SHP77 (cell line): ENCODE measurements around the gene FEN1.

Source experiments
- DNase-seq, 2 experiments: peaks; one replicate each; lab custom pipeline; 2025; lab: John Stamatoyannopoulos, UW

The FEN1 gene

GRCh38 chr11:61795459-61795858, 2.7 kb downstream of the FEN1 start:
- DNase-seq, result no peak

- no peak for DNase-seq
Measured at GRCh38 chr11:61795876-61796526, 3.3 kb downstream of the FEN1 start.

- peak; percentile 61 to 73 for DNase-seq
Measured at GRCh38 chr11:61797263-61797944, 4.7 kb downstream of the FEN1 start.

GRCh38 chr11:61799665-61800284, 7.1 kb downstream of the FEN1 start:
- DNase-seq, result no peak

GRCh38 chr11:61800331-61801281, 7.9 kb downstream of the FEN1 start:
- no peak for DNase-seq

GRCh38 chr11:61802605-61803004, 9.9 kb downstream of the FEN1 start:
- no peak for DNase-seq

GRCh38 chr11:61803889-61804647, 11.4 kb downstream of the FEN1 start:
- no peak for DNase-seq

- no peak for DNase-seq
Measured at GRCh38 chr11:61805146-61805545, 12.4 kb downstream of the FEN1 start.

GRCh38 chr11:61806785-61807184, 14.1 kb downstream of the FEN1 start:
- DNase-seq, result no peak

GRCh38 chr11:61810671-61811175, 18.0 kb downstream of the FEN1 start:
- DNase-seq, result no peak

- no peak for DNase-seq
Measured at GRCh38 chr11:61811831-61812230, 19.1 kb downstream of the FEN1 start.

GRCh38 chr11:61812736-61813411, 20.2 kb downstream of the FEN1 start:
- DNase-seq, result no peak

GRCh38 chr11:61814247-61814957, 21.7 kb downstream of the FEN1 start:
- DNase-seq, result peak; percentile 23 to 51

- peak; percentile 94 to 96 for DNase-seq
Measured at GRCh38 chr11:61814958-61815789, 22.5 kb downstream of the FEN1 start.

- peak; percentile 59 to 61 for DNase-seq
Measured at GRCh38 chr11:61815790-61816735, 23.4 kb downstream of the FEN1 start.

- peak; percentile 97 for DNase-seq
Measured at GRCh38 chr11:61816736-61817455, 24.2 kb downstream of the FEN1 start, which contains the start of gene FADS1. TSS of gene FADS1 (minus strand) at chr11:61817003. CDS start at chr11:61816929, 74 bp downstream.
